GM12878 (cell line): ENCODE measurements around the gene MT1X.

Experiments
- CREM ChIP-seq: IDR thresholded peaks from 2 replicates; pipeline ENCODE4 v1.6.1; 2014; ENCODE audit warnings: antibody characterized with exemption, low read depth
- EP300 ChIP-seq, 2 experiments: fragments of 150-350 bp in 1 of 2; IDR thresholded peaks; 2 replicates each; pipeline ENCODE4 v1.6.1; 2011 to 2012; ENCODE audit warnings: low read depth in 2 of 2, low read length in 2 of 2, borderline replicate concordance in 1 of 2, improper control_type of control experiment in 1 of 2, inconsistent platforms in 1 of 2; ENCODE audit not compliant: control insufficient read depth in 1 of 2
- MEF2A ChIP-seq: IDR thresholded peaks from 2 replicates; pipeline ENCODE4 v1.6.1; 2011; ENCODE audit warnings: low read depth, mild to moderate bottlenecking, low read length, moderate library complexity; ENCODE audit not compliant: insufficient read depth
- POLR2A ChIP-seq: IDR thresholded peaks from 2 replicates; pipeline ENCODE4 v1.6.1; 2011; ENCODE audit warnings: low read depth, mild to moderate bottlenecking, low read length
- POLR2AphosphoS2 ChIP-seq: IDR thresholded peaks from 2 replicates; pipeline ENCODE4 v1.6.1; 2011; ENCODE audit warnings: low read depth, mild to moderate bottlenecking, low read length, improper control_type of control experiment, moderate library complexity
- POLR2AphosphoS5 ChIP-seq: IDR thresholded peaks from 2 replicates; pipeline ENCODE4 v1.6.1; 2011; ENCODE audit warnings: mild to moderate bottlenecking, low read length, inconsistent platforms
- SMAD1 ChIP-seq: fragments of 450-650 bp; IDR thresholded peaks from 2 replicates; pipeline ENCODE4 v1.6.1; 2018; ENCODE audit warnings: mild to moderate bottlenecking, low read depth; ENCODE audit not compliant: partially characterized antibody
- SMC3 ChIP-seq: IDR thresholded peaks from 2 replicates; pipeline ENCODE4 v1.6.1; 2011; ENCODE audit warnings: low read length, improper control_type of control experiment, borderline replicate concordance
- SUZ12 ChIP-seq: fragments of 200-600 bp; sonication (generic); IDR thresholded peaks from one replicate; pipeline ENCODE4 v1.6.1; 2018; ENCODE audit warnings: antibody characterized with exemption, mild to moderate bottlenecking; ENCODE audit not compliant: unreplicated experiment
- ZNF24 ChIP-seq: fragments of 450-650 bp; IDR thresholded peaks from 2 replicates; pipeline ENCODE4 v1.6.1; 2017; ENCODE audit warnings: antibody characterized with exemption, mild to moderate bottlenecking
- ZNF384 ChIP-seq: IDR thresholded peaks from 2 replicates; pipeline ENCODE4 v1.6.1; 2012; ENCODE audit warnings: low read depth, mild to moderate bottlenecking, low read length, improper control_type of control experiment, borderline replicate concordance
- TF ChIP-seq, protein P1 (sequence below): IDR thresholded peaks from 2 replicates; pipeline ENCODE4 v1.6.1; 2012; ENCODE audit warnings: low read depth, low read length, improper control_type of control experiment
- TF ChIP-seq, protein P2 (sequence below): IDR thresholded peaks from 2 replicates; pipeline ENCODE4 v1.6.1; 2012; ENCODE audit warnings: low read length, inconsistent platforms
- TF ChIP-seq, protein P3 (sequence below), 3 experiments: IDR thresholded peaks in 2 of 3; conservative IDR thresholded peaks in 1 of 3; 2 replicates each; pipeline ENCODE4 v1.5.1; 2011; ENCODE audit warnings: low read depth in 3 of 3, low read length in 3 of 3, mild to moderate bottlenecking in 3 of 3, control low read depth in 2 of 3, moderate library complexity in 2 of 3, inconsistent platforms in 1 of 3, mixed read lengths in 1 of 3; ENCODE audit not compliant: control insufficient read depth in 2 of 3, insufficient read depth in 1 of 3; ENCODE audit errors: extremely low read depth in 1 of 3

DNA sequence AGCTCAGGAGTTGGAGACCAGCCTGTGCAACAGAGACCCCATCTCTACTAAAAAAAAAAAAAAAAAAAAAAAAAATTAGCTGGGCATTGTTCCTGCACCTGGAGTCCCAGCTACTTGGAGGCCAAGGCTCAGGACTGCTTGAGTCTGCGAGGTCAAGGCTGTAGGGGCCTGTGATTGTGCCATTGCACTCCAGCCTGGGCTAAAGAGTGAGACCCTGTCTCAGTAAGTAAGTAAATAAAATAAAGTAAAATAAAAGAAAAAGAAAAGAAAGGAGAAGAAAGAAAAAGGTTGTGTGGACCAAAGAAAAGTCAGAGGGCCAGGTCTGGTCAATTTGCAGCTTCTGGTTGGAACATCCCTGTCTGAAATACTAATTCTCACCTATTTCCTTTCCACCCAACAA lies 18.4 kb downstream of the MT1X start:
- TF ChIP-seq, protein P1, sequence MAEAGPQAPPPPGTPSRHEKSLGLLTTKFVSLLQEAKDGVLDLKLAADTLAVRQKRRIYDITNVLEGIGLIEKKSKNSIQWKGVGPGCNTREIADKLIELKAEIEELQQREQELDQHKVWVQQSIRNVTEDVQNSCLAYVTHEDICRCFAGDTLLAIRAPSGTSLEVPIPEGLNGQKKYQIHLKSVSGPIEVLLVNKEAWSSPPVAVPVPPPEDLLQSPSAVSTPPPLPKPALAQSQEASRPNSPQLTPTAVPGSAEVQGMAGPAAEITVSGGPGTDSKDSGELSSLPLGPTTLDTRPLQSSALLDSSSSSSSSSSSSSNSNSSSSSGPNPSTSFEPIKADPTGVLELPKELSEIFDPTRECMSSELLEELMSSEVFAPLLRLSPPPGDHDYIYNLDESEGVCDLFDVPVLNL = no peak
- no peak for TF ChIP-seq SMAD1
- no peak for TF ChIP-seq SMC3
- TF ChIP-seq, protein P2, sequence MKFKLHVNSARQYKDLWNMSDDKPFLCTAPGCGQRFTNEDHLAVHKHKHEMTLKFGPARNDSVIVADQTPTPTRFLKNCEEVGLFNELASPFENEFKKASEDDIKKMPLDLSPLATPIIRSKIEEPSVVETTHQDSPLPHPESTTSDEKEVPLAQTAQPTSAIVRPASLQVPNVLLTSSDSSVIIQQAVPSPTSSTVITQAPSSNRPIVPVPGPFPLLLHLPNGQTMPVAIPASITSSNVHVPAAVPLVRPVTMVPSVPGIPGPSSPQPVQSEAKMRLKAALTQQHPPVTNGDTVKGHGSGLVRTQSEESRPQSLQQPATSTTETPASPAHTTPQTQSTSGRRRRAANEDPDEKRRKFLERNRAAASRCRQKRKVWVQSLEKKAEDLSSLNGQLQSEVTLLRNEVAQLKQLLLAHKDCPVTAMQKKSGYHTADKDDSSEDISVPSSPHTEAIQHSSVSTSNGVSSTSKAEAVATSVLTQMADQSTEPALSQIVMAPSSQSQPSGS = no peak
- TF ChIP-seq, protein P3, sequence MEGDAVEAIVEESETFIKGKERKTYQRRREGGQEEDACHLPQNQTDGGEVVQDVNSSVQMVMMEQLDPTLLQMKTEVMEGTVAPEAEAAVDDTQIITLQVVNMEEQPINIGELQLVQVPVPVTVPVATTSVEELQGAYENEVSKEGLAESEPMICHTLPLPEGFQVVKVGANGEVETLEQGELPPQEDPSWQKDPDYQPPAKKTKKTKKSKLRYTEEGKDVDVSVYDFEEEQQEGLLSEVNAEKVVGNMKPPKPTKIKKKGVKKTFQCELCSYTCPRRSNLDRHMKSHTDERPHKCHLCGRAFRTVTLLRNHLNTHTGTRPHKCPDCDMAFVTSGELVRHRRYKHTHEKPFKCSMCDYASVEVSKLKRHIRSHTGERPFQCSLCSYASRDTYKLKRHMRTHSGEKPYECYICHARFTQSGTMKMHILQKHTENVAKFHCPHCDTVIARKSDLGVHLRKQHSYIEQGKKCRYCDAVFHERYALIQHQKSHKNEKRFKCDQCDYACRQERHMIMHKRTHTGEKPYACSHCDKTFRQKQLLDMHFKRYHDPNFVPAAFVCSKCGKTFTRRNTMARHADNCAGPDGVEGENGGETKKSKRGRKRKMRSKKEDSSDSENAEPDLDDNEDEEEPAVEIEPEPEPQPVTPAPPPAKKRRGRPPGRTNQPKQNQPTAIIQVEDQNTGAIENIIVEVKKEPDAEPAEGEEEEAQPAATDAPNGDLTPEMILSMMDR (IDR thresholded peaks at IDR 0.05 in 2 of 3, conservative IDR thresholded peaks at IDR 0.05 in 1 of 3; ENCODE audit: control insufficient read depth in 2 of 3, extremely low read depth in 1 of 3, insufficient read depth in 1 of 3, low read depth in 3 of 3, low read length in 3 of 3) = no peak
- TF ChIP-seq ZNF24 = no peak
- TF ChIP-seq MEF2A = no peak
- no peak for TF ChIP-seq POLR2A
- no peak for TF ChIP-seq CREM
- TF ChIP-seq POLR2AphosphoS5 = no peak
- TF ChIP-seq ZNF384 = no peak
- no peak for TF ChIP-seq EP300 (IDR thresholded peaks at IDR 0.05; ENCODE audit: borderline replicate concordance in 1 of 2, control insufficient read depth in 1 of 2, low read depth in 2 of 2, low read length in 2 of 2)
- no peak for TF ChIP-seq POLR2AphosphoS2
- TF ChIP-seq SUZ12 = no peak
